Activated CD4-positive, alpha-beta memory T cell treated with anti-CD3 and anti-CD28 coated beads, Interleukin-2, amount 10 ng/mL, durations not matched to agents 7 days and 5 days (primary cell): ENCODE results near the gene OR1K1. TPM values are rescaled to one million over a fixed set of nuclear protein-coding genes. Genes with fewer than 3 reads are reported as not detected.
"Not testable (repeated sequence)": the region's sequence is repeated elsewhere in the genome, so short reads cannot be mapped to it uniquely, and the experiment has no call there.

Source experiments
- CTCF ChIA-PET: fragments of 350-600 bp; sonication (Branson Sonifier 250); formaldehyde crosslinking; loops from one replicate; lab custom pipeline; 2021; ENCODE audit warnings: antibody characterized with exemption, inconsistent platforms; lab: Charles Lee
- POLR2A ChIA-PET: fragments of 350-600 bp; sonication (Branson Sonifier 250); formaldehyde crosslinking; loops from one replicate; lab custom pipeline; 2021; ENCODE audit warnings: antibody characterized with exemption; lab: Charles Lee
- DNase-seq: peaks from one replicate; pipeline ENCODE4 v3.0.0-alpha.2; 2020
- H3K27ac Mint-ChIP-seq: one replicate; pipeline ENCODE4 v1.8.0; 2021; ENCODE audit warnings: mild to moderate bottlenecking, mixed read lengths
- H3K27me3 Mint-ChIP-seq: one replicate; pipeline ENCODE4 v1.8.0; 2021; ENCODE audit warnings: mixed read lengths
- H3K36me3 Mint-ChIP-seq: one replicate; pipeline ENCODE4 v1.8.0; 2021; ENCODE audit warnings: low read depth, mixed read lengths
- H3K4me1 Mint-ChIP-seq: one replicate; pipeline ENCODE4 v1.8.0; 2021; ENCODE audit warnings: mixed read lengths
- H3K4me3 Mint-ChIP-seq: one replicate; pipeline ENCODE4 v1.8.0; 2021; ENCODE audit warnings: mild to moderate bottlenecking, mixed read lengths
- H3K9me3 Mint-ChIP-seq: one replicate; pipeline ENCODE4 v1.8.0; 2021; ENCODE audit warnings: mixed read lengths
- total RNA-seq, 2 experiments: library from RNA; stranded (reverse); gene quantifications; one replicate each; pipeline ENCODE4 v1.2.3, GENCODE V29; 2021

OR1K1 gene
- total RNA-seq, 2 experiments from 2014 or later: not detected

DNA sequence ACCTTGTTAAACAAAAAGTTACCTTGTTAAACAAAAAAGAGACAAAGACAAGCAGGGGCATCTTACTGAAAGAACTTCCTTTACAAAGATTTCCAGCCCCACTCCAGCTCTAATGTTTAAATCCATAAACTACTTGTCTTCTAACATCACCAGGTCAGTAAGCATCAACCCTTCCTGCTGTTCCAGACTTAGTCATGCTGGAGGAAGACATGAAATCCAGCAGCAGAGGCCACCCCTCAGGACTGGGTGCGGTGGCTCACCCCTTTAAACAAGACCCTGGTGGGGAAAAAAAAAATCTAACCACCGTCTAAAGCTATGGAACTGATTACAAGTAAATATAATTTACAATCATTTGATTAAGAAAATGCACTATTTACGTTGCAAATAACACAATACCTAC, 19.4 kb downstream of the OR1K1 start:
- no peak for DNase-seq
- Mint-ChIP-seq H3K27me3 (no peaks in the 10 kb centered on the region), H3K27ac (peak overlapping the region; percentile 35), H3K4me1 (peaks cover 36% of the 10 kb centered on the region), H3K36me3 (peaks cover 42% of the 10 kb centered on the region), H3K9me3 (no peaks in the 10 kb centered on the region), H3K4me3 (no peak overlapping the region)
- ChIA-PET POLR2A (interaction anchor here (2.4 kb wide), 1 partner anchor 9 kb away, joined by 10 read pairs; the partner anchor contains the start of gene PDCL), CTCF (interaction anchor here (0.6 to 2.6 kb wide), 2 partner anchors 9 to 249 kb away, joined by 4 to 7 read pairs; partner anchors contain the start of gene PDCL)

DNA sequence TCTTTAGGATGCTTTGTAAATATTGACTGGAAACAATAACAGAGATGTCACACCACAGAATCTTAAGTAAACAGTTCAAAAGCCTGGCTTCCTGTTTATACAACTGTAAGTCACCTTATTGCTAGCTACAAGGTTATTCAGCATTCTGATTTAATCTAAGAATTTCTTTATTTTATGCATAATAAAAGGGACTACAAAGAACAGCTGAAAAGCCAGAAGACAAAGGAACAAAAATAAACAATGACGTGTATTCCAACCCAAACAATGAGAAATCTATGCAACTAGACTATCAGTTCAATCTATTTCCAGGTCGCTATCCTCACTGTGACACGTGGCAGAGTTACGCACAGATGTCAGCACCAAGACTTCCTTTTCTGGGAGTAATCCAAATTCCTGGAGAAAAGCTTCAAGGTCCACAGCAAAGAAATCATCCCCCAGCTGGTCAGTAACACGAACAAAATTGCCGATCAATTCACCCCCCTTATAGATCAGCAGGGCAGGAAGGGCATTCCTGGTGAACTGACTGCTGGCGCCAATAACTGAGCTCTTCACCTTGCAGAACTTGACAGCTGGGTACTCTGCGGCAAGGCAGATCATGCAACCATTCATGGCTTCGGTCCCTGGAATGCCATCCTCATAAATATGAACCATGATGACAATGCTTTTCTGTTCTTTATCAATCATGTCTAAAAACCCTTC, 20.0 kb downstream of the OR1K1 start:
- Mint-ChIP-seq H3K27ac (peak overlapping the region; percentile 35), H3K27me3 (no peaks in the 10 kb centered on the region), H3K36me3 (peaks cover 44% of the 10 kb centered on the region), H3K9me3 (no peaks in the 10 kb centered on the region), H3K4me1 (peaks cover 40% of the 10 kb centered on the region), H3K4me3 (no peak overlapping the region)
- POLR2A ChIA-PET: interaction anchor here (2.4 kb wide), 1 partner anchor 9 kb away, joined by 10 read pairs; the partner anchor contains the start of gene PDCL
- no peak for DNase-seq
- CTCF ChIA-PET: interaction anchor here (2.6 kb wide), 1 partner anchor 8 kb away, joined by 7 read pairs; the partner anchor contains the start of gene PDCL

DNA sequence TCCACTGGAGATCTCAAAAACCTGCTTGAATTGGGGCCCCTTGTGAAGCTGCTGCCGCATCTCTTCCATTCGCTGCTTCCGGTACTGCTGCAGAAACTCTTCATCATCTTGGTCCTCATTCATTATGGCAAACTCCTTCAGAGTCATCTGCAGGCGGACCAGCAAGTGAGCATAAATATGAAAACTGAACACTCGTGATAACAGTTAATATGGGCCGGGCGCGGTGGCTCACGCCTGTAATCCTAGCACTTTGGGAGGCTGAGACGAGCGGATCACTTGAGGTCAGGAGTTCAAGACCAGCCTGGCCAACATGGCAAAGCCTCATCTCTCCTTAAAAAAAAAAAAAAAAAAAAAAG, 20.5 kb downstream of the OR1K1 start:
- CTCF ChIA-PET: interaction anchor here (2.6 kb wide), 1 partner anchor 8 kb away, joined by 7 read pairs; the partner anchor contains the start of gene PDCL
- no peak for DNase-seq
- no peaks in the 10 kb centered on the region for H3K9me3 Mint-ChIP-seq
- H3K4me1 Mint-ChIP-seq: peaks cover 38% of the 10 kb centered on the region
- peaks cover 44% of the 10 kb centered on the region for H3K36me3 Mint-ChIP-seq
- POLR2A ChIA-PET: interaction anchor here (2.4 kb wide), 1 partner anchor 8 kb away, joined by 10 read pairs; the partner anchor contains the start of gene PDCL
- no peak overlapping the region for H3K4me3 Mint-ChIP-seq
- H3K27ac Mint-ChIP-seq: peak overlapping the region; percentile 27
- no peaks in the 10 kb centered on the region for H3K27me3 Mint-ChIP-seq

DNA sequence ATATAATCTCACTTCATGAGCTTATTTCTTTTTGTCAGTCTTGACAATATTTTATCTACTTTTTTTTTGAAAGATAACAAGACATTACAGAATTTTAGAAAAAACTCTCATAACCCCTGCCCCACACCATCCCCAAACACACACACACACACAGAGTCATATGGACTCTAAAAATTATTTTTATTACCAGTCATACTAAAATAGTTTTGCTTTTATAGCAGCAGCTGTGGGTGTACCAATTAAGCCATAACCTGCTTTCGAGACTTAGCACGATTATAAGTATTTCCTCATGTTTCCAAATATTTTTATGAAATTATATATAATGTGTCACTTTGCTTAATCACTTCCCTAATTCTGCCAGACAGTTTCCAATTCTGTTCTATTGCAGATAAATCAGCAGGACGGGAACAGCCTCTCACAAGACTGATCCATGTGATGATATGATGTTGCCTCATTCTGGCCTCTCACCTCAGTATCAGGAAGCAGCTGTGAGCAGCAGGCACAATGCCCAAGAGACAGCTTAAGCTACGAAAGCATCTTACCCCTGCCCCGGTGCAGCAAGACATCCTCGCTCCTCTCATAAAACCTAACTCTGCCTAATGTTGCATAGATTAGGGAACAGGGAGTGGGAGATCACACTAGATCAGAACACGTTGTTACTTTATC, 21.5 kb downstream of the OR1K1 start:
- ChIA-PET CTCF (no interaction called here), POLR2A (no interaction called here)
- Mint-ChIP-seq H3K9me3 (no peaks in the 10 kb centered on the region), H3K4me1 (peaks cover 38% of the 10 kb centered on the region), H3K4me3 (no peak overlapping the region), H3K36me3 (peaks cover 49% of the 10 kb centered on the region), H3K27ac (no peak overlapping the region), H3K27me3 (no peaks in the 10 kb centered on the region)
- no peak for DNase-seq

DNA sequence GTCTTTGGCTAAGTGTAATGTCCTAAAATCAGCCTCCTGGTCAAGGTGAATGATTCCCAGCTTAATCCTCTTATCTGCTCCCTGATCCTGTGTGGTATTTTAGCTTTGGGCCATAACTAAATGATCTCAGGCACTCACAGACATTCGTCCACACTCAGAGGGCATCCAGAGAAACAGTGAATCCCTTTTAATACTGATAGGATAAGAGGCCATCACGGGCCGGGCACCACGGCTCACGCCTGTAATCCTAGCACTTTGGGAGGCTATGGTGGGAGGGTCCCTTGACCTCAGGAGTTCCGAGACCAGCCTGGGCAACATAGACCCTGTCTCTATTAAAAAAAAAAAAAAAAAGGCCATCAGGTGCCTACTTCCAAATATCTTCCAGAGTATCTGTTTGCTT, 22.1 kb downstream of the OR1K1 start:
- H3K4me1 Mint-ChIP-seq: peaks cover 39% of the 10 kb centered on the region
- no peak overlapping the region for H3K27ac Mint-ChIP-seq
- POLR2A ChIA-PET: no interaction called here
- H3K27me3 Mint-ChIP-seq: no peaks in the 10 kb centered on the region
- H3K9me3 Mint-ChIP-seq: no peaks in the 10 kb centered on the region
- no peak for DNase-seq
- no peak overlapping the region for H3K4me3 Mint-ChIP-seq
- H3K36me3 Mint-ChIP-seq: peaks cover 51% of the 10 kb centered on the region
- CTCF ChIA-PET: no interaction called here

DNA sequence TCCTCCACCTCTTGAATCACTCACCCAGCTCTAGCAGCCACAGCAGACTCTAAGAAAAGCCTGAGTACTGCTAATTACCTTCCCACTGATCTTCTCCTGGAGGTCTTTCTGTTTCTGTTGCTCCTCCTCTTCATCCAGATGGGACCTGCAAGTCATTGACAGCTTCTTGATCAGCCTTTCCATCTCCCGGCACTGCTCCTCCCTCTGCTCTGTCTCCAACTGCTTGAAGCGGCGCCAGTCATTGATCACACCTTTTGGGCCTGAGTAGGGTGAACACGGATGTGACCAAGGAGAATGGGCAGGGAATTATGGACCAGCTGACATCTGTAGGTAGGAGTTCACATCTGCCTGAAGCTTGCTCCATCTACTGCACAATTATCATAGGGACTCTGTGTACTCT, 23.0 kb downstream of the OR1K1 start:
- Mint-ChIP-seq H3K4me1 (peaks cover 42% of the 10 kb centered on the region), H3K36me3 (peaks cover 53% of the 10 kb centered on the region), H3K27me3 (no peaks in the 10 kb centered on the region), H3K27ac (no peak overlapping the region), H3K9me3 (no peaks in the 10 kb centered on the region), H3K4me3 (no peak overlapping the region)
- no peak for DNase-seq
- ChIA-PET POLR2A (interaction anchor here (2.0 kb wide), 1 partner anchor 12 kb away, joined by 6 read pairs; no protein-coding TSS in a partner anchor), CTCF (no interaction called here)

DNA sequence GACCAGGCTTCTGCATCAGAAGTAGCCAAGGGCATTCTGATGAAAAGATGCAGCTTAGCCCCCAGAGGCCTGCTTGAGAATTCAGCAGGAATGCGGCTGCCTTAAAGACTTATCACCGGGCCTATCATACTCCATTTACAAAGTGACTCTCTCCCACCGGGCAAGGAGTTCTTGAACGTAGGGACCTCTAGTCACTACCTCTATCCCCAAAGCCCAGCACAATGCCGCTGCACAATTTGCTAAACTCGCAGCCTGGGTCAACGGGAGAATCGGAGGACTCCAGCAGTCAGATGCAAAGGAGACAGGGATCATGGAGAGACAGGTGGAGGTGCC, 27.8 kb downstream of the OR1K1 start:
- Mint-ChIP-seq H3K9me3 (no peaks in the 10 kb centered on the region), H3K27me3 (no peaks in the 10 kb centered on the region), H3K4me1 (peaks cover 30% of the 10 kb centered on the region), H3K36me3 (peaks cover 31% of the 10 kb centered on the region), H3K27ac (peak overlapping the region; percentile 86), H3K4me3 (peak overlapping the region; percentile 91)
- ChIA-PET POLR2A (interaction anchor here (0.6 to 2.3 kb wide), 18 partner anchors 8 to 513 kb away, joined by 3 to 18 read pairs (median 4); partner anchors contain the start of genes RABGAP1, RC3H2, ZBTB26 and ZBTB6), CTCF (interaction anchor here (0.8 to 2.7 kb wide), 4 partner anchors 9 to 512 kb away, joined by 3 to 13 read pairs (median 5); no protein-coding TSS in a partner anchor)
- DNase-seq: no peak

DNA sequence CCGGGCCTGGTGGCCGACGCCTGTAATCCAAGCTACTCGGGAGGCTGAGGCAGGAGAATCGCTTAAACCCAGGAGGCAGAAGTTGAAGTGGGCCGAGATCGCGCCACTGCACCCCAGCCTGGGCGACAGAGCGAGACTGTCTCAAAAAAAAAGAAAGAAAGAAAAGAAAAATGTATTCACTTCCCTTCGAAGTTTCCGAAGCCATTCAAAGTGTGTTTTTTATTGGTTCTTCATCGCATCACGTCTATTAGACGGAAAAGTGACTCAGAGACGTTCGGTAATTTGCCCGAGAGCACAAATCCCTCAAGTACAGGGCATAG, 29.0 kb downstream of the OR1K1 start:
- H3K9me3 Mint-ChIP-seq, H3K27me3 Mint-ChIP-seq, DNase-seq: not testable (repeated sequence)
- Mint-ChIP-seq H3K27ac (peak overlapping the region; percentile 86), H3K4me1 (peaks cover 30% of the 10 kb centered on the region), H3K36me3 (peaks cover 24% of the 10 kb centered on the region), H3K4me3 (peak overlapping the region; percentile 91)
- POLR2A ChIA-PET: interaction anchor here (0.7 to 2.3 kb wide), 14 partner anchors 9 to 564 kb away, joined by 3 to 18 read pairs (median 6); partner anchors contain the start of genes MRRF, RABGAP1, RBM18 and RC3H2
- CTCF ChIA-PET: interaction anchor here (0.6 to 2.7 kb wide), 6 partner anchors 13 to 521 kb away, joined by 3 to 13 read pairs (median 4); no protein-coding TSS in a partner anchor

DNA sequence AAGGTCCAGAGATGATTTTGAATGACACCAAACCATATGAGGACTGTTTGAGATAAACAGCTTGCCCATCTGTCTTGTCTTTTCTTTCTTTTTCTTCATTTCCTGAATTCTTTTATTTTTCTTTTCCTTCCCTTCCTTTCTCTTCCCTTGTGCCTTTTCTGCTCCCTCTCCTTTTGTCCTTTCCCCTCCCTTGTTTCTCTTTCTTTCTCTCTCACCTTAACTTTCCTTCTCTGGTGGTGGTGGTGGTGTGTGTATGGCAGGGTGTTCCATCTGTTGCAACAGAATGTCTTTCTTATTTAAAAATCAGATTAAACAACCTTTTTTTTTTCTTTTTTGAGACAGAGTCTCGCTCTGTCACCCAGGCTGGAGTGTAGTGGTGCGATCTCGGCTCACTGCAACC, 32.3 kb downstream of the OR1K1 start:
- ChIA-PET POLR2A (interaction anchor here (1.5 to 1.6 kb wide), 2 partner anchors 12 to 50 kb away, joined by 3 read pairs; no protein-coding TSS in a partner anchor), CTCF (no interaction called here)
- Mint-ChIP-seq H3K27me3 (no peaks in the 10 kb centered on the region), H3K9me3 (no peaks in the 10 kb centered on the region), H3K27ac (no peak overlapping the region), H3K4me1 (peaks cover 19% of the 10 kb centered on the region), H3K4me3 (no peak overlapping the region), H3K36me3 (peaks cover under 1% of the 10 kb centered on the region)
- DNase-seq: no peak

DNA sequence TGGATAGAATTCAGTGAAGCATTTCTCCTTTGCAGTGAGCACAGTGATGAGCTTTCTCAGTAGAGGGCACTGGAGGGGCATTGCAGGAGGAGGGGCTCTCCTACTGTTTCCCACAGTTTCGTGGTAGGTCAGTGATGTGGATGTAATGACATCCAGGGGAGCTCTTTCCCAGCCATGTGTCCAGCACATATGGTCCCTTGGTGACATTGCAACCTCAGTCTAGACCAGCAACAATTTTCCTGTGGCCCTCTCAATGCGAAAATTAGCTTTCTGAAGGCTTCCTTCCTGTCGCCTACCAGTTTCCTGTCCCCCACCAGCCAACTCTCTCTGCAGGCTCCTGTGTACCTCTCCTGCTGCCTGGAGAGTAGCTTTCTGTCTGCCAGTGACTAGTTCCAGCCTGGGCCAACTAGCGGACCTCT, 35.4 kb downstream of the OR1K1 start:
- no peak overlapping the region for H3K4me3 Mint-ChIP-seq
- peak overlapping the region; percentile 61 for H3K27ac Mint-ChIP-seq
- CTCF ChIA-PET: interaction anchor here (0.7 to 1.8 kb wide), 6 partner anchors 9 to 258 kb away, joined by 3 to 5 read pairs (median 4); no protein-coding TSS in a partner anchor
- POLR2A ChIA-PET: interaction anchor here (0.9 to 1.9 kb wide), 9 partner anchors 9 to 135 kb away, joined by 3 to 13 read pairs (median 3); partner anchors contain the start of genes RC3H2 and ZBTB6
- no peaks in the 10 kb centered on the region for H3K9me3 Mint-ChIP-seq
- H3K27me3 Mint-ChIP-seq: no peaks in the 10 kb centered on the region
- H3K4me1 Mint-ChIP-seq: peaks cover 13% of the 10 kb centered on the region
- H3K36me3 Mint-ChIP-seq: no peaks in the 10 kb centered on the region
- DNase-seq: peak; percentile 32

DNA sequence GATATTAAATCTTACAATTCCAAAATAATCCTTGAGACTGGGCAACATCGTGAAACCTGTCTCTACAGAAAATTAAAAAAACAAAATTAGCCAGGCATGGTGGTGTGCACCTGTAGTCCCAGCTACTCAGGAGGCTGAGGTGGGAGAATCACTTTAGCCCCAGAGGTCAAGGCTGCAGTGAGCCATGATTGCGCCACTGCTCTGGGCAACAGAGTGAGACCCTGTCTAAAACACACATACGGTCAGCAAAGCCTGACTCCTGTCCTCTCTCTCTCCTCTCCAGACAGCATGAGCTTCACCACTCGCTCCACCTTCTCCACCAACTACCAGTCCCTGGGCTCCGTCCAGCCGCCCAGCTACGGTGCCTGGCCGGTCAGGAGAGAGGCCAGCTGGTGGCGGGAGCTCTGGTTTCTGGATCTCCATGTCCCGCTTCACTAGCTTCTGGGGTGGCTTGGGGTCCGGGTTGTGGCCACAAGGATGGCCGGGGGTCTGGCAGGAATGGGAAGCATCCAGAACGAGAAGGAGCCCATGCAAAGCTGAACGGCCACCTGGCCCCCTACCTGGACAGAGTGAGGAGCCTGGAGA, 37.4 kb downstream of the OR1K1 start:
- DNase-seq: no peak
- no peaks in the 10 kb centered on the region for H3K36me3 Mint-ChIP-seq
- H3K4me1 Mint-ChIP-seq: peaks cover 13% of the 10 kb centered on the region
- H3K27ac Mint-ChIP-seq: no peak overlapping the region
- H3K4me3 Mint-ChIP-seq: no peak overlapping the region
- H3K9me3 Mint-ChIP-seq: no peaks in the 10 kb centered on the region
- ChIA-PET POLR2A (interaction anchor here (0.9 kb wide), 1 partner anchor 9 kb away, joined by 5 read pairs; the partner anchor contains the start of gene PDCL), CTCF (no interaction called here)
- peaks cover 2% of the 10 kb centered on the region for H3K27me3 Mint-ChIP-seq

DNA sequence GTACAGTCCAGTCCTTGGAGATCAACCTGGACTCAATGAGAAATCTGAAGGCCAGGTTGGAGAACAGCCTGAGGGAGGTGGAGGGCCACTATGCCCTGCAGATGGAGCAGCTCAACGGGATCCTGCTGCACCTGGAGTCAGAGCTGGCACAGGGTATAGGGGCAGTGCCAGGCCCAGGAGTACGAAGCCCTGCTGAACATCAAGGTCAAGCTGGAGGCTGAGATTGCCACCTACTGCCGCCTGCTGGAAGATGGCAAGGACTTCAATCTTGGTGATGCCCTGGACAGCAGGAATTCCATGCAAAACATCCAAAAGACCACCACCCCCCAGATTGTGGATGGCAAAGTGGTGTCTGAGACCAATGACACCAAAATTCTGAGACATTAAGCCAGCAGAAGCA, 38.5 kb downstream of the OR1K1 start:
- H3K9me3 Mint-ChIP-seq, H3K4me3 Mint-ChIP-seq, DNase-seq, H3K36me3 Mint-ChIP-seq, H3K27ac Mint-ChIP-seq, H3K27me3 Mint-ChIP-seq, CTCF ChIA-PET: not testable (repeated sequence)
- POLR2A ChIA-PET: interaction anchor here (1.3 kb wide), 1 partner anchor 74 kb away, joined by 4 read pairs; the partner anchor contains the start of gene ZBTB6
- peaks cover 13% of the 10 kb centered on the region for H3K4me1 Mint-ChIP-seq
